ENCODE data around the gene MRPL21.
"Not testable (repeated sequence)": the region's sequence is repeated elsewhere in the genome, so short reads cannot be mapped to it uniquely, and the experiment has no call there.

Gene MRPL21

DNA sequence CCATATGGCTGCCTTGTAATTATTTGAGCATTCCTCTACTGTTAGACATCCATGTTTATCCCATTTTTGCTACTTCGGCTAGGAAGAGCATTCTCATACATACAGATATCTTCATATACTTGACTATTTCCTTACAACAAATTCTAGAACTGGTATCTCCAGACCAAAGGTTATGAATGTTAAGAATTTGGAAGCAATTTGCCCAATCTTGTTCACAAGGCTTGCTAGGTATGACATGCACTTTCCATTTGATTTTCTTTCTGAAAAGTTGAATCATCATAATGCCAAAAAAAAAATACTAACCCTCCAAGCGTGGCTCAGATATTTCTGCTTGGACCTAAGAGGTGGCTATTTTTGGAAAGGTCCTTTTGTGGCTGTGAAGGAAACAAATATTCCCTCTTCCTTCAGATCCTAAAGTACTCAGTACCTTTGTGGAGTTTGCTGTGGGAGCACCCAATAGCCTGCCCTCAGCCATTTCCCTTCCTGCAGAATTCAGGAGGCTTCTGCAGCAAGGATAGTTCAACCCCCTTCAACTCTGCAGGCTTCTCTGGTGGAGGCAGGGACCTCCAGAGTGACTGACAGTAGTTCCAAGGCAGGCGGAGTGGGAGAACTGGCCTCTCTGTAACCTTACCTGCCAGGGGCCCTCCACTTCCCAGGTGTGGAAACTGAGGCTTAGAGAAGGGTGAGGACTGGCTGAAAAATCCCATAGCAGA is 39.9 kb downstream of the MRPL21 start:
- DNase-seq, result no peak

DNA sequence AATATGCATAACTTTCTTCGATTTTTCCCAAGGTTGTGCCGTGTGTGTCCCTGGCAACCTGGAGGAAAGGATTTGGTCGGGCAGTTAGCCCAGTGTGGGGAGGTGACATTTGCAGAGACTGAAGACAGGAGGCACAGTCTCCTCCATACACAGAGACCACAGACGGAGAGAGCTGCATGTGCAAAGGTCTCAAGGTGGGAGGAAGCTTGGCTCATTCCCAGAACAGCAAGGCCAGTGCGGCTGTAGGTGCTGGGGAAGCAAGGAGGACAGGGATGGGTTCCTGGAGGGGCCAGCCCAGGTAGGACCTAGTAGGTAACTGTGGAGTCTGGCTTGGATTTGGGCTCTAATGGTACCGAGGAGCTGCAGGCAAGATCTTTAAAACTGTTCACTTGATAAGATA is 41.2 kb downstream of the MRPL21 start:
- DNase-seq, result no peak

DNA sequence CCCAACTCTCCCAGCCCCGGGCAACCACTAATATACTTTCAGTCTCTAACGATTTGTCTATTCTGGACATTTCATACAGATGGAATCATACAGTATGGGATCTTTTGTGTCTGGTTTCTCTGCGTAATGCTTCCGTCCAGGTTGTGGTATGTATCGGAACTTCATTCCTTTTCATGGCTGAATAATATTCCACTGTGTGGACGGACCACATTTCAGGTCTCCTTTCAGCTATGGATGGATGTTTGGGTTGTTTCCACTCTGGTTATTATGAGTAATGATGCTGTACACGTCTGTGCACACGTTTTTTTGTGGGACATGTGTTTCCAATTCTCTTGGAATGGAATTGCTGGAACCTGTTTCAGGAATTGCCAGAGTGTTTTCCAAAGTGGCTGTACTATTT is 44.5 kb downstream of the MRPL21 start:
- DNase-seq, result no peak

DNA sequence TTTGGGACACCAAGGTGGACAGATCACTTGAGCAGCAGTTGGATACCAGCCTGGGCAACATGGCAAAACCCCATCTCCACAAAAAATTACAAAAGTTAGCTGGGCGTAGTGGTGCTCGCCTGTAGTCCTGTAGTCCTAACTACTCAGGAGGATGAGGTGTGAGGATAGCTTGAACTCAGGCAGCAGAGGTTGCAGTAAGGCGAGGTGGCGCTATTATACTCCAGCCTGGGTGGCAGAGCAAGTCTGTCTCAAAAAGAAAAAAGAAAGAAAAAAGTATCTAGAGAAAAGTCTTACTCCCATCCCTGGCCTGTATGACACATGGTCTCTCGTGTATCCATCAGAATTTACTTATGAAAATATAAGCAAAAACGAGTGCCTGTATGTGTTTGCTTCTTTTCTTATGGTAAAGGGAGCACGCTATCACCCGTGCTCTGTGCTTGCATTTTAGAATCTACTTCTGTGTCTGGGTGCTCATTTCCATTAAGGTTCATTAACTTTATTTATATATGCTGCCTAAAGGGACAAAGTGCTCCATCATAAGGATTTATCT is 46.5 kb downstream of the MRPL21 start:
- no peak for DNase-seq

DNA sequence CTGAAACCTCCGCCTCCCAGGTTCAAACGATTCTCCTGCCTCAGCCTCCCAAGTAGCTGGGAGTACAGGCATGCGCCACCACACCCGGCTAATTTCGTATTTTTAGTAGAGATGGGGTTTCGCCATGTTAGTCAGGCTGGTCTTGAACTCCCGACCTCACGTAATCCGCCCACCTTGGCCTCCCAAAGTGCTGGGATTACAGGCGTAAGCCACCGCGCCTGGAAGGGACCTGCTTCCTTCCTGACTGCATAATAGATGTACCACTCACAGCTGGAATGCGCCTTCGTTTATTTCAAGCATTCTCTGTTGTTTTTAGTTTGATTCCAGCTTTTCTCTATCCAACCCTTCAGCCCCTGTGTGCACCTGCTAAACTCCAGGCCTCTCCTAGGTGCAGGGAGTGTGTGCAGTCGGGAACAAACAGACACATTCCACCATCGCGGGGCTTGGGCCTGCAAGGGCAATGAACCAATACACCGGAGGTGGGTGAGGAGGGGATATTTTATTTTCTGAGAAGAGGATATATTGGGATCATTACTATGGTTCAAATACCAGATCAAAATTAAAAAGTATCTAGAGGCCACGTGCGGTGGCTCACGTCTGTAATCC is 47.1 kb downstream of the MRPL21 start:
- not testable (repeated sequence) for DNase-seq

DNA sequence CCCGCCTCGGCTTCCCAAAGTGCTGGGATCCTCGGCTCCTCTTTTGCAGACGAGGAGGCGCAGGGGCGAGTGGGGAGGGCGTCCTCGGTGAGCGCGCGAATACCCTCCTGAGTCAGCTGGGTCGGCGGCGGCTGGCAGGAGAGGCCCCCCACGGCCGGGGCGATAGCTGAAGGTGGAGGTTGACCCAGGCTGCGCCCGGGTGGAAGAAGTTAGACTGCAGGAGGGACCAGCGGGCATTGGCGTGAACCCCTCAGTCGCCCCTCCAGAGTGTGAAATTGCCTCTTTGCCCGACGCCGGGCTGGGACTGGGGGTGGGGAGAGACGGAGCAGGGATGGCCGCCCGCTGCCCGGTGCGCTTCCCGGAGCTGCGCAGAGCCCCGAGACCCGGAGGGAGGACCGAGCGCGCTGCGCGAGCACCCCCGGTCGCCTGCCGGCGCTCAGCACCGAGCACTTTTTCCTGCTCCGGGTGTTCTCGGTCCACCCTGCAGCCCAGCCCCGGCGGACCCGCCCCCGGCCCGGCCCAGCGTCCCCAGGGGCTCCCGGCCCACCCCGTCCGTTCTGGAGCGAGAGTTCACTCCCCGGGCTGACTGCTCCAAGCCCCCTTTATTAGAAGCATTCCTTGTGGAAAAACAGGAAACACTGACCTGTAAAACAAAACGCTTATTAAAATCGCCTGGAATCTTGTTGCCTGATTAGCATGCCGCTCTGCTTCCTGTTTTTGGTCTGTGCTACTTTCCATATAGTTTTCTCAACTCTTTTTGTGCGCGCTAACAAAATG is 48.2 kb downstream of the MRPL21 start:
- DNase-seq, result peak; percentile 33

DNA sequence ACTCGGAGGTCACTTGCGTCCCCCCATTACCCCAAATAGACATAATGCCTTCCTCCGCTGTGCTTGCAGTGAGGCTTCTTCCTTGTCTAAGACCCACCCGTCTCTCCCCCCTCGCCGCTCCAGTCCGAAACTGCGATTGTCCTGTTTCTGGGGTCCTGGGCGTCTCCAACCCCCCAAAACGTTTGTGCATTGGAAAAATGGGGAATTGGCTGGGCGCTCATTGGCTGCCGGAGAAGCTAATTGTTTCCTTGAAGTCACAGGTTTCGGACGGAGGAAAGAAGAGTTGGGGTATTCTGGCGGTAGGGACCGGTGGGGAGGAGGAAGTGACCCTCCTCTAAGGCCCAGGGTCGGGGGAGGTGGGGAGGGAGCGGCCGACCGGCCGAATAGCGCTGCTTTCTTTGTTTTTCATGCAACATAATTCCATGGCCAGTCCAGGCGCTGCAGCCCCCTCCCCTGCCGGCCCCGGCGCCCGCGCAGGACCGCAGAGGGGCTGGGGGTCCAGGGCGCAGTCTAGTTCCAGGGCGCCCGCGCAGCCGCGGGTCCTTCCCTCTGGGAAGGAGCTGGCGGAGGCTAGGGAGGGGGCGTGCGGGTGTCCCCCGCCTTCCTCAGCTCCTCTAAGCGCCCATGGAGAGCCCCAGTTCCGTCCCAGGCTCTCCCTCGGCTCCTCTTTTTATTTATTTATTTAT is 49.2 kb downstream of the MRPL21 start:
- DNase-seq, result no peak

DNA sequence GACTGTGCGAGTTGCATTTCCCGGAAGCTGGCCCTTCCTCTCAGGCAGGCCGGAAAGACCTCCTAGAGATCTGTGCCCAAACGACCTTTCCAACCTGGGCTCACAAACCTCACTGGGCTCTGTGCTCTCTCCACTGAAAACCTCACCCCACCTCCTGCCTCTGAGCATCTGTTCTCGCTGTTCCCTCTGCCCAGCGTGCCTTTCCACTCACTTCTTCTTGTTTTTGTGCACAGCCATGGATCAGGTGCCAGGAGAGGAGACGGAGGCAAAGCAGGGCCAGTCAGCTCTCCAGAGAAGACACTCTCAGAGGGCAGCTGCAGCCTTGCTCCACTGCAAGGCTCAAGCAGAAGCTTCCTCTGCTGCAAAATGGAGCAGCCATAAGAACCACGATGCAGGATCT is 51.0 kb downstream of the MRPL21 start:
- no peak for DNase-seq

DNA sequence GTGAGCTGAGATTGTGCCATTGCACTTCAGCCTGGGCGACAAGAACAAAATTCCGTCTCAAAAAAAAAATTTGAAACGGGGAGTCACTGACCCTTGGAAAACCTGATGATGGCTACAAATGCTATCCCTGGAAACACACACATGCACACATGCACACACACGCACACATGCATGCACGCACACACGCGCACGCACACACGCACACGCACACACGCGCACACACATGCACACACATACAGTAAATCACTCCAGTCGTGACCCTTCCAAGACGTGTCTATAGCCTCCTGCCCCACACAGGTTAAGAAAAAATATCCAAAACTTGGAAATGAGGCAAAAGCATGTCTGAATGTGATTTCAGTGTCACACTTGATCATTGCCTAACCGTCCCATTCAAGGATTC is 55.2 kb downstream of the MRPL21 start:
- no peak for DNase-seq

DNA sequence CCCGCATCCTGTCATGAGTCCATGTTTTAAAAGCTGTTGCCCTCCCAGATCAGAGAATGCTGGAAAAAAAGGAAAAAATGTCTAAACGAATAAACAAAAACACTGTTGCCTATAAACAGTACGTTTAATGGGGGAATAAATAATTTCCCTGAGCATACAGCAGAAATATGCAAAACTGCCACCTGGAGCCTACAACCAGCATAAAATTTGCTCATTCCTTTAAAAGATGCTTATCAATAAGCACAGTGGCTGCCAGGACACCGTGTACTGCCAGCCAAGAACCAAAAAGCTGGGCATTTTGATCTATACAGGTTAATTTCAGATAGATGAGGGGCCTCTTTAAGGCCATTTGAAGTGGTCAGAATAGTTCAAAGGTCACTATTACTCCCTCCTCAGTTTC is 56.2 kb downstream of the MRPL21 start:
- no peak for DNase-seq

DNA sequence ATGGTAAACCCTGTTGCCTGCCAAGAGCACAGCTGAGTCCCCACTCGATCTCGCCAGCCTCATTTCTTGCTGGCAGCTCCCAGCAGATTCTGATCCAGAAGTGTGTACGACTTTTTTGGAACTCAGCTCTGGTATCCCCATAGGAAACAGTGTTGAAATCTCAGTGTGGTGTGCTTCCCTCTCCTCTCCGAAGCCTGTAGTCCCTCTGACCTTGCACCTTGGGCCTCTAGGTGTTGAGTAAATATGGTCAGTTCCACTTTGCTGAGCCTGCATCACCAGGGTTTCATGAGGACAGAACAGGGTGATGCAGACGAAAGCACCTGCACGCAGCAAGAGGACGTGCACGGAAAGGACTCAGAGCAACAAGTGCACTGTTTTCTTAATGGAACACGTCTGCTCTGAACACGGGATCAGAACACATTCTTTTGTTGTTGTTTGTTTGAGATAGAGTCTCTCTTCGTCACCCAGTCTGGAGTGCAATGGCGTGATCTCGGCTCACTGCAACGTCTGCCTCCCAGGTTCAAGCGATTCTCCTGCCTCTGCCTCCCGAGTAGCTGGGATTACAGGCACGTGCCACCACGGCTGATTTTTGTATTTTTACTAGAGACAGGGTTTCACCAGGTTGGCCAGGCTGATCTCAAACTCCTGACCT is 58.2 kb downstream of the MRPL21 start:
- DNase-seq, result no peak

DNA sequence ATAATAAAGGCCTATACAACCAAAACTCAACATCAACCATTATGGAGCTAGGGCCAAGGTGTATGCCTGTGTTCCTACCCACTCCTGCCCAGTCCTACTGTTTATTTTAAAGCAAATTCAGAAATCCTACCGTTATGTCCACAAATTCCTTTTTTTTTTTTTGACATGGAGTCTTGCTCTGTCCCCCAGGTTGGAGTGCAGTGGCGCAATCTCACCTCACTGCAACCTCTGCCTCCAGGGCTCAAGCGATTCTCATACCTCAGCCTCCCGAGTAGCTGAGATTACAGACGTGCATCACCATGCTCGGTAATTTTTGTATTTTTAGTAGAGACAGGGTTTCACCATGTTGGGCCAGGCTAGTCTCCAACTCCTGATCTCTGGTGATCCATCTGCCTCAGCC is 58.8 kb downstream of the MRPL21 start:
- no peak for DNase-seq

DNA sequence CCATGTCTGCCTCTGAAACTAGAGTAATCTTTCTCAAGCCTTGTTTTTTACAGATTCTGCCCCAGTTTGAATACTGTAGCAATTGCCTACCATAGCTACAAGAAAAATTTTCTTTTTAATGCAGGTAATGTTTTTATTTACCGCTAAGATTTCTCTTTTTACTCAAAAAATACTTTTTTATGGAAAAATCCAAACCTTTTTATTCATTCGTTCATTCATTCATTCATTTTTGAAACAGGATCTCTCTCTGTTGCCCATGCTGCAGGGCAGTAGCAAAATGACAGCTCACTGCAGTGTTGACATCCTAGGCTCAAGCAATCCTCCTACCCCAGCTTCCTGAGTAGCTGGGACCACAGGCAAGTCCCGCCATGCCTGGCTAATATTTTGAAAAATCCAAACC is 59.3 kb downstream of the MRPL21 start:
- no peak for DNase-seq

DNA sequence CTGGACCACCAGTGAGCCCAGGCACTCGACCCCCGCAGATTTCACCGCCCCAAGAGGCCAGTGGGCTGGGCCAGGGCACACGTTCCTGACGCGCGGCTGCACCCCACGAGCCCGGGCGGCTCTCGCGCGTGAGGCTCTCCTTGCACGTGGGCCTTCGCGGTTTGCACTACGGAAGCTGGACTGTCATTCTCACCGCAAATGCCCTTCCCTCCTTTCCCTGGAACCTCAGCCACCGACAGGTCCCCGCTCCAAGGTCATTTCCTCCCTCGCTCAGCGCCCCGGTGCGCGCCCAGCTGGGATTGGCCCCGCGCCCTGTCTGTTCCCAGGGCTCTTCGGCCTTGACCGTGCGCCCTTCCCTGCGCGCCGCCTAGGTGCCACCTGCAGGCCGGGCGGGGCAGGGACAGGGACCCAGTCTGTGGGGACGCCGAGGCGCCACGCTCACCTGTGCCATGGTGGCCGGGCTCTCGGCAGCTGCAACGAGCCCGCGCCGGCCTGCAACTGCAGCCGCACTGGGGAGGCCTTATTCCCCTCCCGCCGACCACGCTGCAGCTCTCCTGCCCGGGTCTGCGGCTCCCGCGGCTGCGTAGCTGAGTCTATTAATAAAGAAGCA is 59.8 kb downstream of the MRPL21 start:
- DNase-seq, result no peak

DNA sequence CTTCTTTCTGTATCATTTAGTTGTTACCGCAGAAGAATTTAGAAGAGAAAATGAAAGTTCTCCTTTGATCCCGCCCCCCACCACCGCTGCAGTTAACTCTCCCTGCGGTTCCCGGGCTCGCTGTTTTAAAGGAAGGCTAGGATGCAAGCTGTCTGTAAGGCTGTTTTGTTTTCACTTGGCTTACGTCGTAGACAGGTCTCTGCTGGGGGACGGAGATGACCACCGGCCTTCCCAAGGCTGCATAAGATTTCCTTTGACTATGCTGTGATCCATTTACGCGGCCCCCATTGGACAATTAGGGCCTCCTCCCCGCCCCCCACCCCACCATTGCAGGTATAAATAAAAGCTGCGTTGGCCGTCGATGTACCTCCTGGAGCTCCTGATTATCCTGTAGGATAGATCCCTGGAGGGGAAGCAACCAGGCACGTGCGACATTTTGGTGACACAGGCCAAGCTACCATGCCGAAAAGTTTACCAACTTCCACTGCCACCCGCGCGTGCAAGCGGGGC is 60.5 kb downstream of the MRPL21 start:
- DNase-seq, result peak; percentile 28

DNA sequence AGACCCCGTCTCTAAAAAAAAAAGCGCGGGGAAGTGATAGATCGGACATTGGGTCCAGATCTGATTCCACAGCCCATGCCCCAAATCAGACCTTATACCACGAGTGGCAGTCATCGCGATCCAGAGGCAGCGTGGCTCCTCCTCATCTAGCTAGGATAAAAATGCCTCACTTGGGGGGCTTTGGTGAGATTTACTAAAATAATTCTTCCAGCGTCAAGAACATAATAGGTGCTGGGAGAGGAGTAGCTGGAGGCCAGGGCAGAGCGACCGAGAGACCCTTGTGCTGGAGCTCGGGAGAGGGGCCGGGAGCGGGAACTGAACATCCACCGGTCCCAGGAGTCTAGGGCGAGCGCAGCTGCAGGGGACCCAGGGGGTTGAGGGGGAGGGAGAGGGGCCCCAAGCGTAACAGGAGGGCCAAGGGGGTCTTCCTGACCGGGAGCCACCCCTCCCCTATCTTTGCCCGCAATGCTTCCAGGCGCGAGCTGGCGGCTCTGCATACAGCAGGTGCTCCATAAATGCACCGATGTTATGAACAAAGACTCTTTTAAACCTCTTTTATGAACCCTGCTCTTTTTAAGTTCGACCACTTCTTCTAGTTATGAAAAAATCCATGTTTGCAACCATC is 61.1 kb downstream of the MRPL21 start:
- no peak for DNase-seq

DNA sequence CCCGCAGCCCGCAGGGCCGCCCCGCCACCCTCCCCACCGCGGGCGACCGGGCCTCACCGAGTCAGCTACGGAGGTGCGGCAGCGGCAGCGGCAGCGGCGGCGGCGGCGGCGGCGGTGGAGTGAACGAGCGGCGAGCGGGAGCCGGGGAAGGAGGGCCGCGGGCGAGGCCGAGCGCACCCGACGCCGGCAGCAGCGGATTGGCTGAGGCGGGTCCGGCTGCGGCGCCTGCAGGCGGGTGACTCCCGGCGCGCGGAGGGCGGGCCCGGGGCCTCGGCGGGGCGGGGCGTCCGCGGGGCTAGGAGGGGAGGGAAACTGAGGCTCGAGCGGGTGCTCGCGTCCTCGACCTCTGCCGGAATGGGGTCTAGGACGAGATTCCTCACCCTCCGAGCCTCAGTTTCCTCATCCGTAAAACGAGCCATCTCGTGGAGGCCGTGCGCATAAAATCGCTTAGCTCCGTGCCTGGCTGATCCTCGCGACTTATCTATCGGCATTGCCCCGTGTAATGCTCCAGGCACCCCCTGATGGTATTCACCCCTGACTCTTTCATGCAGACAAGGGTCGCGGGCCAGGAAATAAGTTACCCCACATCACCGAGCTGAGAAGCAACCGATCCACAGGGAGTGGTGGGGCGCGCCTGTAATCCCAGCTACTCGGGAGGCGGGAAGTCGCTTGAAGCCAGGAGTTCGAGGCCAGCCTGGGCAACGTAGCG is 61.8 kb downstream of the MRPL21 start, which contains the start of gene CPT1A:
Gene CPT1A, minus strand, starts transcription at position 199 of the 709 bp plus-strand sequence. CDS start 26,442 bp downstream, outside the sequence.
- peak; percentile 73 for DNase-seq

Measured in EL (cell line).